HEK293T (cell line): ENCODE data around the gene SPEM3.

Source experiments
- CTCF ChIA-PET: fragments of 350-600 bp; formaldehyde crosslinking; extraction: SDS; loops from one replicate; lab custom pipeline; 2021; ENCODE audit warnings: antibody characterized with exemption, inconsistent platforms; lab: Yijun Ruan, JAX
- POLR2A ChIA-PET: fragments of 350-600 bp; formaldehyde crosslinking; extraction: SDS; loops from one replicate; lab custom pipeline; 2020; ENCODE audit warnings: antibody characterized with exemption, inconsistent platforms; lab: Yijun Ruan, JAX
- DNase-seq: peaks from one replicate; pipeline ENCODE4 v3.0.0; 2012; ENCODE audit warnings: mixed read lengths; ENCODE audit errors: extremely low spot score
- ARNT ChIP-seq: fragments of 450-650 bp; IDR thresholded peaks from 2 replicates; pipeline ENCODE4 v1.6.1; 2017; ENCODE audit warnings: mild to moderate bottlenecking
- CTBP1 ChIP-seq: fragments of 450-650 bp; IDR thresholded peaks from 2 replicates; pipeline ENCODE4 v1.6.1; 2016; ENCODE audit warnings: borderline replicate concordance
- ELF4 ChIP-seq: fragments of 450-650 bp; IDR thresholded peaks from 2 replicates; pipeline ENCODE4 v1.6.1; 2017; ENCODE audit warnings: antibody characterized with exemption
- FOXA1 ChIP-seq: fragments of 450-650 bp; IDR thresholded peaks from 2 replicates; pipeline ENCODE4 v1.6.1; 2016; ENCODE audit warnings: mild to moderate bottlenecking
- FOXK2 ChIP-seq: fragments of 450-650 bp; IDR thresholded peaks from 2 replicates; pipeline ENCODE4 v1.6.1; 2016; ENCODE audit warnings: mild to moderate bottlenecking
- FOXM1 ChIP-seq: fragments of 450-650 bp; IDR thresholded peaks from 2 replicates; pipeline ENCODE4 v1.6.1; 2017; ENCODE audit warnings: mild to moderate bottlenecking, borderline replicate concordance
- HDGF ChIP-seq: fragments of 450-650 bp; IDR thresholded peaks from 2 replicates; pipeline ENCODE4 v1.6.1; 2017; ENCODE audit warnings: antibody characterized with exemption, borderline replicate concordance
- L3MBTL2 ChIP-seq: fragments of 450-650 bp; conservative IDR thresholded peaks from 2 replicates; pipeline ENCODE4 v1.6.1; 2016; ENCODE audit warnings: mild to moderate bottlenecking
- LEF1 ChIP-seq: fragments of 450-650 bp; IDR thresholded peaks from 2 replicates; pipeline ENCODE4 v1.6.1; 2017; ENCODE audit warnings: mild to moderate bottlenecking, borderline replicate concordance
- NFRKB ChIP-seq: fragments of 450-650 bp; IDR thresholded peaks from 2 replicates; pipeline ENCODE4 v1.6.1; 2016; ENCODE audit warnings: mild to moderate bottlenecking, moderate library complexity
- SP1 ChIP-seq: fragments of 450-650 bp; IDR thresholded peaks from 2 replicates; pipeline ENCODE4 v1.6.1; 2017
- SUZ12 ChIP-seq: fragments of 450-650 bp; IDR thresholded peaks from 2 replicates; pipeline ENCODE4 v1.6.1; 2016; ENCODE audit warnings: mild to moderate bottlenecking
- TARDBP ChIP-seq: fragments of 450-650 bp; IDR thresholded peaks from 2 replicates; pipeline ENCODE4 v1.6.1; 2016
- ZNF384 ChIP-seq: fragments of 450-650 bp; IDR thresholded peaks from 2 replicates; pipeline ENCODE4 v1.6.1; 2016
- TF ChIP-seq, protein P1 (sequence below): fragments of 450-650 bp; IDR thresholded peaks from 2 replicates; pipeline ENCODE4 v1.6.1; 2016

Gene SPEM3

DNA sequence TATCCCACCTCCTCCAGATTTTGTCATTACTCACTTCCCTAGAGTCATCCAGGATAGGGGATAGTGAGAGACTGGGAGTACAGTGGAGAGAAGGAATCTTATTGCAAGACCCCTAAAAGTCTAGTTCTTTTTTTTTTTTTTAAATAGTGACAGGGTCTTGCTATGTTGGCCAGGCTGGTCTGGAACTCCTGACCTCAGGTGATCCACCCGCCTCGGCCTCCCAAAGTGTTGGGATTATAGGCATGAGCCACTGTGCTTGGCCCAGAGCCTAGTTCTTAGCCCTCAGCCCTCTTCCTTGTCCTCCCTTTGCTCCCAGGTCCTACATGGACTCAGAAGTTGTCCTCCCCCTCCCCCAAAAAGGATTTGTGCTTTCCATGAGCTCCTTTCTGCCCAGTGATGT lies 13.5 kb downstream of the SPEM3 start:
- POLR2A ChIA-PET: interaction anchor here (1.0 to 7.5 kb wide), 5 partner anchors 13 to 91 kb away, joined by 3 to 55 read pairs (median 18); partner anchors contain the start of genes POLR2A, SLC35G6, TMEM256 and ZBTB4
- CTCF ChIA-PET: no interaction called here

DNA sequence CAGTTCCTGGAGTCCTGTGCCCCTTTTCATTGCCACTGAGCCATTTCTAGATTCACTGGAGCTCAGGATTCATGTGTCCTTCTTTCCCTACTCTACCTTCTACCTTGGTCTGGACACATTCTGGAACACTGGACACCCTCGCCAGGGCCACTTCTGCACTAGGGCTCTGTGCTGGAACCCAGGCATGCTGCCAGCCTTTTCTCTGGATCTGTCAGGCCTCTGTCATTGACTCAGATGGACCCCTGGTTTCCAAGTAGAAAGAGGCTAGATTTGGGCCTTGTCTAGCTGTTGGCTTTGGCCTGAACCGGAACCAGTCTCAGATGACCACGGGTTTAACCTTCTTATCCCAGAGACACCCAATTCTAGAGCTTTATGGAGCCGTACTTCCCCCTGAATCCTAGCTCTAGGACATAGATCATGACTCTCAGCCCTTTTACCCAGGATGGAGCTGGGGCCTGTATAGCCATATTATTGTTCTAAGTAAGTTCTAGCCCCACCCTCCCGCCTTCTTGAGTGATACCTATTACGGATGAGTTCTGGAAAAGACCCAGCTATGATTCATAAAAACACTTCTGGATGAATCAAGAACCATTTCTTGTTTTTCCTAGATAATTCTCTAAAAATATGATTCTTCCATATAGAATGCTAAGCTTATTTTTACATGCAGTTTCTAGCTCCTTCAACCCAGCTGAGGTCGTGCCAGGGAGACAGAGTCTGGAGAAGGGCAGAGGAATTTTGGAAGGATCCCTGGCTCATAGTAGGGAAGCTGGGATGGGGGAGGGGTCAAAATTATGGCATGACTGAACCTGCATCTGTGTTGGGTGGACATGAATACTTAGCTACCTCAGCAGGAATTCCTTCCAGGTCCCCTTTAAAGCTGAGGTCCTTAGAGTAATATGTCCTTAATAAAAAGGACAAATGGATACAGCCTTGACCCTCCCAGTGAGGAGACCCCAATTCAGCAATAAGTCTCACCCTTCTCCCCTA lies 15.1 kb downstream of the SPEM3 start:
- no peak for DNase-seq
- CTCF ChIA-PET: interaction anchor here (1.0 to 1.5 kb wide), 2 partner anchors 8 to 116 kb away, joined by 4 to 6 read pairs; partner anchors contain the start of gene TMEM102
- POLR2A ChIA-PET: interaction anchor here (0.6 to 4.1 kb wide), 9 partner anchors 8 to 114 kb away, joined by 3 to 18 read pairs (median 4); partner anchors contain the start of genes POLR2A, SPEM2, TMEM102 and TMEM256
- TF ChIP-seq SP1 (no peak), LEF1 (no peak), ELF4 (no peak), FOXK2 (no peak), FOXA1 (no peak), ARNT (no peak), NFRKB (no peak), SUZ12 (no peak), FOXM1 (no peak)
- TF ChIP-seq, protein P1, sequence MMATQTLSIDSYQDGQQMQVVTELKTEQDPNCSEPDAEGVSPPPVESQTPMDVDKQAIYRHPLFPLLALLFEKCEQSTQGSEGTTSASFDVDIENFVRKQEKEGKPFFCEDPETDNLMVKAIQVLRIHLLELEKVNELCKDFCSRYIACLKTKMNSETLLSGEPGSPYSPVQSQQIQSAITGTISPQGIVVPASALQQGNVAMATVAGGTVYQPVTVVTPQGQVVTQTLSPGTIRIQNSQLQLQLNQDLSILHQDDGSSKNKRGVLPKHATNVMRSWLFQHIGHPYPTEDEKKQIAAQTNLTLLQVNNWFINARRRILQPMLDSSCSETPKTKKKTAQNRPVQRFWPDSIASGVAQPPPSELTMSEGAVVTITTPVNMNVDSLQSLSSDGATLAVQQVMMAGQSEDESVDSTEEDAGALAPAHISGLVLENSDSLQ: no peak

More for the DNA sequence above, 13.5 kb downstream of the SPEM3 start:
- DNase-seq: no peak
- TF ChIP-seq SP1 (no peak), L3MBTL2 (no peak)

- ChIA-PET POLR2A (interaction anchor here (0.9 to 4.1 kb wide), 13 partner anchors 9 to 116 kb away, joined by 3 to 18 read pairs (median 5); partner anchors contain the start of genes POLR2A, SPEM2, TMEM102 and TMEM256), CTCF (interaction anchor here (1.0 to 1.5 kb wide), 3 partner anchors 10 to 115 kb away, joined by 3 to 6 read pairs (median 4); partner anchors contain the start of genes TMEM102 and TMEM95)
- TF ChIP-seq, protein P1: peak; percentile 47; the same call in 1 of the 2 replicates
- TF ChIP-seq NFRKB: no peak
- DNase-seq: peak; percentile 40
Observed at GRCh38 chr17:7444682-7445618, 16.3 kb downstream of the SPEM3 start, which contains the start of gene CHRNB1. Gene CHRNB1, plus strand, starts transcription at chr17:7445061. Its CDS starts 67 bp downstream, at chr17:7445128.

DNA sequence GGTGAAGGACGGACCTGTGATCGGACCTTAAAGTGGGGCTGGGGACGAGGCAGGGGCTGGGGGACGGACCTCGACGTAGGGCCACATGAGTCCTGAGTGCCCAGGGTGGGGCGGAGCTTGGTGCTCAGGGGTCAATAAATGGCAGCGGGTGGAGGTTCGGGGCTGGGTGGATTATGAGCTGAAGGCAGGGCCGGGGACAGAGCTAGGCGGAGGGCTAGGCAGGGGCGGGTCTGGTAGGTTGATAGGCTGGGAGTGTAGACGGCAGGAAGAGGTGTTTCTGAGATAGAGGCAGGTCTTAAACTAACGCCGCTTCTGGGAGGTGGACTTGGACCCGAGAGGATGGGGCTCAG lies 16.9 kb downstream of the SPEM3 start:
- peak; percentile 32 for DNase-seq
- POLR2A ChIA-PET: interaction anchor here (1.1 to 4.1 kb wide), 9 partner anchors 8 to 115 kb away, joined by 3 to 18 read pairs (median 6); partner anchors contain the start of genes POLR2A, TMEM102 and TMEM256
- CTCF ChIA-PET: interaction anchor here (0.6 to 1.1 kb wide), 2 partner anchors 9 to 90 kb away, joined by 3 read pairs; partner anchors contain the start of gene TMEM95
- TF ChIP-seq L3MBTL2: no peak
- TF ChIP-seq ZNF384: no peak
- no peak for TF ChIP-seq ELF4
- TF ChIP-seq TARDBP: no peak
- no peak for TF ChIP-seq CTBP1
- TF ChIP-seq FOXM1: no peak
- no peak for TF ChIP-seq NFRKB
- no peak for TF ChIP-seq SP1
- TF ChIP-seq HDGF: no peak
- TF ChIP-seq FOXK2: no peak
- TF ChIP-seq FOXA1: no peak

- ChIA-PET CTCF (no interaction called here), POLR2A (no interaction called here)
- no peak for DNase-seq
- TF ChIP-seq ARNT (no peak), ELF4 (no peak), TARDBP (no peak), SP1 (no peak), FOXM1 (no peak), NFRKB (no peak), HDGF (no peak), SUZ12 (no peak), L3MBTL2 (no peak)
- TF ChIP-seq, protein P1: no peak
Observed at GRCh38 chr17:7448461-7448860, 19.8 kb downstream of the SPEM3 start.

GRCh38 chr17:7459961-7460545 lies 31.4 kb downstream of the SPEM3 start:
- DNase-seq: no peak
- CTCF ChIA-PET: no interaction called here
- no peak for TF ChIP-seq FOXA1
- POLR2A ChIA-PET: interaction anchor here (1.2 kb wide), 1 partner anchor 17 kb away, joined by 3 read pairs; no protein-coding TSS in a partner anchor
